Activated T-cell treated with anti-CD3 and anti-CD28 coated beads, Interleukin-2, amount 50 U/mL, for 72 hours (primary cell): ENCODE results near the gene TFDP2. TPM values are rescaled to one million over a fixed set of nuclear protein-coding genes. Genes with fewer than 3 reads are reported as not detected.
A peak's percentile ranks its signal among the peaks of the same experiment; 100 is the strongest.
"Not testable (repeated sequence)": the region's sequence is repeated elsewhere in the genome, so short reads cannot be mapped to it uniquely, and the experiment has no call there.

Experiments
- ATAC-seq, 2 donors: fragments of 150-1000 bp; cut with Tn5 transposase; replicated peaks in 1 of 2; 2 replicates each; pipeline ENCODE4 v1.10.0; 2021; ENCODE audit warnings: moderate library complexity in 2 of 2, mild to moderate bottlenecking in 1 of 2
- DNase-seq, 2 donors: peaks; one replicate each; pipeline ENCODE4 v3.0.0; 2021 to 2022; ENCODE audit warnings: mixed read lengths in 1 of 2
- H3K27ac Mint-ChIP-seq: one replicate; pipeline ENCODE4 v1.8.0; 2022; ENCODE audit warnings: mild to moderate bottlenecking, moderate library complexity, mixed read lengths
- H3K27me3 Mint-ChIP-seq: one replicate; pipeline ENCODE4 v1.8.0; 2022; ENCODE audit warnings: low read depth, mixed read lengths
- H3K36me3 Mint-ChIP-seq, 2 donors: one replicate each; pipeline ENCODE4 v1.8.0; 2022; ENCODE audit warnings: mixed read lengths in 2 of 2, mild to moderate bottlenecking in 1 of 2; ENCODE audit not compliant: insufficient read depth in 2 of 2
- H3K4me1 Mint-ChIP-seq: one replicate; pipeline ENCODE4 v1.8.0; 2022; ENCODE audit warnings: low read depth, mixed read lengths
- H3K4me3 Mint-ChIP-seq, 2 donors: one replicate each; pipeline ENCODE4 v1.8.0; 2022; ENCODE audit warnings: mild to moderate bottlenecking in 2 of 2, mixed read lengths in 2 of 2, moderate library complexity in 2 of 2
- H3K9me3 Mint-ChIP-seq, 2 donors: one replicate each; pipeline ENCODE4 v1.8.0; 2022; ENCODE audit warnings: mixed read lengths in 2 of 2
- total RNA-seq, 2 donors: library from RNA; stranded (reverse); gene quantifications; one replicate each; pipeline ENCODE4 v1.2.3, GENCODE V29; 2022

The TFDP2 gene
- total RNA-seq, 2 donors from 2014 or later, result 52.6 to 55.8 TPM

DNA sequence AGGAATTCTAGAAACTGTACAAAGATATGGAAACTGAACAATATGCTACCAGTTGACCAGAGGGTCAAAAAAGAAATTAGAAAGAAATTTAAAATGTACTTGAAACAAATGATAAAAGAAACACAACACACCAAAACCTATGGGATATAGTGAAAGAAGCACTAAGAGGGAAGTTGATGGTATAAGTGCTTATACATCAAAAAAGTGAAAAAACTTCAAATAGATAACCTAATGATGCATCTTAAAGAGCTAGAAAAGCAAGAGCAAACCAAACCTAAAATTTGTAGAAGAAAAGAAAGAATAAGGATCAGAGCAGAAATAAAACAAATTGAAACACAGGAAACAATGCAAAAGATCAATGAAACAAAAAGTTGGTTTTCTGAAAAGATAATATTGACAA, 68.2 kb downstream of the TFDP2 start:
- no peak overlapping the region for H3K4me3 Mint-ChIP-seq

GRCh38 chr3:142077859-142078500, 71.4 kb downstream of the TFDP2 start:
- Mint-ChIP-seq H3K27ac (no peak overlapping the region), H3K4me3 (no peak overlapping the region), H3K36me3 (peaks cover 6 to 8% of the 10 kb centered on the region in 2 donors), H3K9me3 (peaks cover 5 to 7% of the 10 kb centered on the region in 2 donors), H3K27me3 (no peaks in the 10 kb centered on the region), H3K4me1 (no peaks in the 10 kb centered on the region)
- ATAC-seq (no peak), DNase-seq (no peak)

More for the DNA sequence above, 68.2 kb downstream of the TFDP2 start:
- Mint-ChIP-seq H3K27ac (no peak overlapping the region), H3K27me3 (no peaks in the 10 kb centered on the region), H3K36me3 (peaks cover 6 to 8% of the 10 kb centered on the region in 2 donors), H3K9me3 (peaks cover 5 to 8% of the 10 kb centered on the region in 2 donors), H3K4me1 (no peaks in the 10 kb centered on the region)
- no peak for ATAC-seq
- no peak for DNase-seq

- peaks cover 6 to 8% of the 10 kb centered on the region in 2 donors for H3K36me3 Mint-ChIP-seq
- DNase-seq (no peak), ATAC-seq (no peak)
- H3K27me3 Mint-ChIP-seq, result no peaks in the 10 kb centered on the region
- no peaks in the 10 kb centered on the region for H3K4me1 Mint-ChIP-seq
- peaks cover 5 to 7% of the 10 kb centered on the region in 2 donors for H3K9me3 Mint-ChIP-seq
- H3K27ac Mint-ChIP-seq, result no peak overlapping the region
- no peak overlapping the region for H3K4me3 Mint-ChIP-seq
Observed at GRCh38 chr3:142077155-142077858, 72.0 kb downstream of the TFDP2 start.

- not testable (repeated sequence) for H3K36me3 Mint-ChIP-seq, H3K4me1 Mint-ChIP-seq, DNase-seq, H3K4me3 Mint-ChIP-seq, H3K9me3 Mint-ChIP-seq, ATAC-seq, H3K27ac Mint-ChIP-seq, H3K27me3 Mint-ChIP-seq
Observed at GRCh38 chr3:142075656-142076055, 73.7 kb downstream of the TFDP2 start.

DNA sequence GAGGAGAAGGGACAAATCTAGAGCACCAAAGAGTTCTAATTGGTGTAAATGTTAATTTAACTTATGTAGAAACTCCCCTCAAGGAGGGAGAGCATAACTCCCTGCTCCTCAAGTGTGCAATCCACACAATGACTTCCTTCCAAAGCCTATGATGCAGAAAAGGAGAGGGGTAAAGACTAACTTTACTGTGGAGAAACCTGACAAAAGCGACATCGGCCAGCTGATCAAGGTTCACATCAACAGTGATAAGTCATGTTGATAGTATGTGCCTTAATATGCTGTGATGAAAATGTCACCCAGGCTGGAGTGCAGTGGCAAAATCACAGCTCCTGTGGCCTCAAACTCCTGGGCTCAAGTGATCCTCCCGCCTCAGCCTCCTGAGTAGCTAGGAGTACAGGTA, 76.5 kb downstream of the TFDP2 start:
- no peaks in the 10 kb centered on the region for H3K9me3 Mint-ChIP-seq
- ATAC-seq, result no peak
- H3K27me3 Mint-ChIP-seq, result no peaks in the 10 kb centered on the region
- no peak for DNase-seq
- H3K4me3 Mint-ChIP-seq, result no peak overlapping the region
- no peak overlapping the region for H3K27ac Mint-ChIP-seq
- H3K4me1 Mint-ChIP-seq, result no peaks in the 10 kb centered on the region
- H3K36me3 Mint-ChIP-seq, result no peaks in the 10 kb centered on the region

- H3K4me1 Mint-ChIP-seq, result no peaks in the 10 kb centered on the region
- H3K9me3 Mint-ChIP-seq, result no peaks in the 10 kb centered on the region
- H3K4me3 Mint-ChIP-seq, result no peak overlapping the region
- H3K27me3 Mint-ChIP-seq, result no peaks in the 10 kb centered on the region
- H3K27ac Mint-ChIP-seq, result no peak overlapping the region
- no peak for DNase-seq
- ATAC-seq, result no peak
- H3K36me3 Mint-ChIP-seq, result no peaks in the 10 kb centered on the region
Observed at GRCh38 chr3:142065932-142066331, 83.4 kb downstream of the TFDP2 start.

DNA sequence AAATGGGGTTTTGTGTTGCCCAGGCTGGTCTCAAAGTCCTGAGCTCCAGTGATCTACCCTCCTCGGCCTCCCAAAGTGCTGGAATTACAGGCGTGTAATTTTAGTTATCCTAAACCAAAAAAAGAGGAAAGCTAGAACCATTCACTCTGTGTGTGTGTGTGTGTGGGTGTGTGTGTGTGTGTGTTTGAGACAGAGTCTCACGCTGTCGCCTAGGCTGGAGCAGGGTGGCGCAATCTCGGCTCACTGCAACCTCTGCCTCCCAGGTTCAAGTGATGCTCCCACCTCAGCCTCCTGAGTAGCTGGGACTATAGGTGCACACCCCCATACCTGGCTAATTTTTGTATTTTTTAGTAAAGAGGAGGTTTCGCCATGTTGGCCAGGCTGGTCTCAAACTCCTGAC, 84.0 kb downstream of the TFDP2 start:
- DNase-seq, result no peak
- no peak overlapping the region for H3K27ac Mint-ChIP-seq
- H3K27me3 Mint-ChIP-seq, result no peaks in the 10 kb centered on the region
- no peaks in the 10 kb centered on the region for H3K36me3 Mint-ChIP-seq
- no peaks in the 10 kb centered on the region for H3K9me3 Mint-ChIP-seq
- no peak overlapping the region for H3K4me3 Mint-ChIP-seq
- no peak for ATAC-seq
- H3K4me1 Mint-ChIP-seq, result no peaks in the 10 kb centered on the region

DNA sequence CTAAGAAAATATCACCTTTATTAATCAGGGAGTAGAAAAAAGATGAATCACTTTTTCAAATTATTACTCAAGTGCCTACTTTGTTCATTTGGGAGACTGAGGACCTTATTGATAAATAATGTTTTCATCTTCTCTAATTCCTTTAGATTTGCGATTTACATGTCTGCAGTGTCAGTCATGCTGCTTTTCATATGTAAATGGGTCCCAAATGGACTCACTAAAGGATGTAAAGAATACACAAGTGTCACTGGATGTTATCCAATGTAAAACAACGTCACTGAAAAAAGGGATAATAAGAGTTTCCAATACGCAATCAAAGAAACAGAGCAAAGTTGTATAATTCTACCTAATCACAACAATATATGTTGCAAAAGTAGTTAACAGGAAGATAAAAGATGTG, 84.9 kb downstream of the TFDP2 start:
- Mint-ChIP-seq H3K4me1 (no peaks in the 10 kb centered on the region), H3K27me3 (no peaks in the 10 kb centered on the region), H3K27ac (no peak overlapping the region), H3K9me3 (no peaks in the 10 kb centered on the region), H3K4me3 (no peak overlapping the region), H3K36me3 (no peaks in the 10 kb centered on the region)
- DNase-seq (no peak), ATAC-seq (no peak)

DNA sequence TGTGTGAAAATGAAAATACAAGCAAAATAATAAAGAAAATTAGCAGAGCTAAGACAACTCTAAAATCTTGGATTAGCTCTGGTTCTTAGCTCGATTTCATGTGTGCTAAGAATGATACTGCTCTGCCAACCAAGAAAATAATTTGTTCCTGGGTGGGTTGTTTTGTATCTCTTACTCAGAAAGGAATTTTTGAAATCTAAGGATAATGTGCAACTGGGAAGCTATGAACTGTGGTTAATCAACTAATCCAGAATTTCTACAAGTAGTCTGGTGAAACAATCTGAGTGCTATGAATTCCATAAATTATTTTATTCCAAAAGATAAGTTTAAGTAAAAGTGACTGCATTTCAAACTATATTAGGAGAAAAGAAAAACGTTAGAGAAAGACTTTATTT, 92.0 kb downstream of the TFDP2 start:
- no peak for ATAC-seq
- H3K27me3 Mint-ChIP-seq, result no peaks in the 10 kb centered on the region
- no peaks in the 10 kb centered on the region for H3K9me3 Mint-ChIP-seq
- H3K27ac Mint-ChIP-seq, result no peak overlapping the region
- H3K36me3 Mint-ChIP-seq, result peaks cover 0 to 4% of the 10 kb centered on the region in 2 donors
- peaks cover 5% of the 10 kb centered on the region for H3K4me1 Mint-ChIP-seq
- no peak for DNase-seq
- H3K4me3 Mint-ChIP-seq, result no peak overlapping the region

DNA sequence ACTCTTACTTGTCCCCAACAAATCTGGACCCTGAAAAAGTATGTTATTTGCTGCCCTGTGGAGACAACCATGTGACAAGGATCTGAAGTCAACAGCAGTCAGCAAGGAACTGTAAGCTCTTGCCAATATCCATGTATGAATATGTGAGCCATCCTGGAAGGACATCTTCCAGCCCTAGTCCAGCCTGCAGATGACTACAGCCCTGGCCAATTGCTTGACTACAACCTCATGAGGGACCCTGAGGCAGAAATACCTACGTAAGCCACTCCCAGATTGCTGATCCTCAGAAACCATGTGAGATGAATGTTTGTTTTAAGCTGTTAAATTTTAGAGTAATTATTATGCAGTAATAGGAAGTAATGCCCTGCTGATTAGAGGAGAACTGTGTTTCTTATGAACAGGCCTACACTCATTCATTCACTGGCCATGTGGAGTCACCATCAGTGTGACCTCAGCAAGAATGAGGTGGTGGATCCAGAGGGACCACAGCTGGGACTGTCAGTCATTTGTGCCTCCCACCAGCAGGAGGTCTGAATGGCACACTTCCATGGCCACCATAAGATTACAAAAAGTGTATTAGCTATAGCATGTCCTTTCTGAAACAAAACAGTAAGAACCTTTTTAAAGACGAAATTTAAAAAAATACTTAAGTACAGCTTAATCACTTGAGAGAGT, 92.6 kb downstream of the TFDP2 start:
- H3K27me3 Mint-ChIP-seq, result no peaks in the 10 kb centered on the region
- no peak overlapping the region for H3K27ac Mint-ChIP-seq
- no peak for ATAC-seq
- H3K4me3 Mint-ChIP-seq, result no peak overlapping the region
- no peak for DNase-seq
- H3K4me1 Mint-ChIP-seq, result peaks cover 5% of the 10 kb centered on the region
- H3K36me3 Mint-ChIP-seq, result peaks cover 2 to 4% of the 10 kb centered on the region in 2 donors
- H3K9me3 Mint-ChIP-seq, result no peaks in the 10 kb centered on the region

DNA sequence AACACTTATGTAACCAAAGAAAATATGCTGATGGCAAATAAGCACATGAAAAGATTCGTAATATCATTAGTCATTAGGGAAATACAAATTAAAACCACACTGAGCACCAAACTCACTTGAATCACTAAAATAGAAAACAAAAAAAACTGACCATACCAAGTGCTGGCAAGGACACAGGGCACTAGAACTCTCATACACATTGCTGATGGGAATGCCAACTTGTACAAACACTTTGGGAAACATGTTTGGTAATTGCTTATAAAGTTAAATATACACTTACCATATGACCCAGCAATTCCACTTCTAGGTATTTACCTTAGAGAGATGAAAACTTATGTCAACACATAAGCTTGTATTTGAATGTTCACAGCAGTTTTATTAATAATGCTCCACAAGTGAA, 95.5 kb downstream of the TFDP2 start:
- DNase-seq (no peak), ATAC-seq (no peak)
- H3K27me3 Mint-ChIP-seq, result no peaks in the 10 kb centered on the region
- H3K4me1 Mint-ChIP-seq, result peaks cover 5% of the 10 kb centered on the region
- no peaks in the 10 kb centered on the region for H3K9me3 Mint-ChIP-seq
- H3K4me3 Mint-ChIP-seq, result no peak overlapping the region
- H3K36me3 Mint-ChIP-seq, result peaks cover 2 to 4% of the 10 kb centered on the region in 2 donors
- no peak overlapping the region for H3K27ac Mint-ChIP-seq

- Mint-ChIP-seq H3K27ac (no peak overlapping the region), H3K4me3 (no peak overlapping the region), H3K4me1 (peaks cover 5% of the 10 kb centered on the region), H3K9me3 (no peaks in the 10 kb centered on the region), H3K27me3 (no peaks in the 10 kb centered on the region), H3K36me3 (peaks cover 2 to 4% of the 10 kb centered on the region in 2 donors)
- peak in 1 of 2 donors; percentile 28 for ATAC-seq
- DNase-seq, result no peak
Observed at GRCh38 chr3:142053244-142053643, 96.1 kb downstream of the TFDP2 start.

- Mint-ChIP-seq H3K27ac (no peak overlapping the region), H3K27me3 (no peaks in the 10 kb centered on the region), H3K4me3 (no peak overlapping the region), H3K36me3 (peaks cover 2 to 4% of the 10 kb centered on the region in 2 donors), H3K9me3 (no peaks in the 10 kb centered on the region), H3K4me1 (peaks cover 5% of the 10 kb centered on the region)
- no peak for DNase-seq
- ATAC-seq, result no peak
Observed at GRCh38 chr3:142051351-142051750, 98.0 kb downstream of the TFDP2 start.
